Bone marrow (tissue), 2 donors: Measurements from ENCODE around the gene TLR10.
"Not testable (repeated sequence)": the region's sequence is repeated elsewhere in the genome, so short reads cannot be mapped to it uniquely, and the experiment has no call there.

Experiments used
- DNase-seq, 2 donors: peaks; one replicate each; lab custom pipeline; 2025; lab: John Stamatoyannopoulos, UW

The TLR10 gene

GRCh38 chr4:38802561-38803355 is 20.0 kb upstream of the TLR10 start:
- DNase-seq = no peak

GRCh38 chr4:38800961-38801450 is 18.2 kb upstream of the TLR10 start:
- DNase-seq = no peak

GRCh38 chr4:38800366-38800765 is 17.6 kb upstream of the TLR10 start:
- no peak for DNase-seq

- DNase-seq = no peak
Observed at GRCh38 chr4:38795087-38795486, 12.3 kb upstream of the TLR10 start.

- DNase-seq = no peak
Observed at GRCh38 chr4:38794051-38794450, 11.3 kb upstream of the TLR10 start.

GRCh38 chr4:38791010-38791409 is 8.2 kb upstream of the TLR10 start:
- peak in 1 of 2 donors; percentile 73 for DNase-seq

- no peak for DNase-seq
Observed at GRCh38 chr4:38788317-38788716, 5.5 kb upstream of the TLR10 start.

- no peak for DNase-seq
Observed at GRCh38 chr4:38787693-38788092, 4.9 kb upstream of the TLR10 start.

GRCh38 chr4:38785901-38786402 is 3.2 kb upstream of the TLR10 start:
- DNase-seq = no peak

GRCh38 chr4:38785041-38785790 is 2.4 kb upstream of the TLR10 start:
- no peak for DNase-seq

- no peak for DNase-seq
Observed at GRCh38 chr4:38784141-38784540, 1.4 kb upstream of the TLR10 start.

- no peak for DNase-seq
Observed at GRCh38 chr4:38783109-38783460, 295 bp upstream of the TLR10 start.

- no peak for DNase-seq
Observed at GRCh38 chr4:38781854-38782261, 932 bp downstream of the TLR10 start.

GRCh38 chr4:38780833-38781484 is 1.8 kb downstream of the TLR10 start:
- DNase-seq = no peak

- DNase-seq = no peak
Observed at GRCh38 chr4:38779790-38780189, 3.0 kb downstream of the TLR10 start.

GRCh38 chr4:38777925-38778324 is 4.9 kb downstream of the TLR10 start:
- not testable (repeated sequence) for DNase-seq

GRCh38 chr4:38775326-38775725 is 7.5 kb downstream of the TLR10 start:
- DNase-seq = no peak

- DNase-seq = no peak
Observed at GRCh38 chr4:38774181-38774955, 8.4 kb downstream of the TLR10 start.

- DNase-seq = not testable (repeated sequence)
Observed at GRCh38 chr4:38770281-38770680, 12.5 kb downstream of the TLR10 start.

- no peak for DNase-seq
Observed at GRCh38 chr4:38769857-38770256, 12.9 kb downstream of the TLR10 start.

GRCh38 chr4:38769441-38769840 is 13.3 kb downstream of the TLR10 start:
- DNase-seq = no peak

- DNase-seq = no peak
Observed at GRCh38 chr4:38768968-38769394, 13.8 kb downstream of the TLR10 start.
